ENCODE results near the gene CMBL. TPM values are rescaled to one million over a fixed set of nuclear protein-coding genes. Genes with fewer than 3 reads are reported as not detected.

Gene CMBL
- total RNA-seq, 1 experiment from 2014 or later: 12.6 TPM

- Histone ChIP-seq H3K23me2 (ENCODE audit: insufficient read length, low read depth, low read length, poor library complexity, severe bottlenecking) (peaks cover 10% of the 10 kb centered on the region), H2AK5ac (ENCODE audit: insufficient read length, low read length) (no peak overlapping the region), H4K5ac (ENCODE audit: insufficient read length, low read depth, low read length) (no peak overlapping the region), H3K18ac (ENCODE audit: insufficient read length, low read depth, low read length) (no peak overlapping the region), H3K4me2 (ENCODE audit: insufficient read depth, insufficient read length, low read length) (no peak overlapping the region), H3K27ac (ENCODE audit: insufficient read length, low read depth, low read length) (no peak overlapping the region), H4K20me1 (ENCODE audit: control insufficient read depth, insufficient read depth, insufficient read length) (no peaks in the 10 kb centered on the region), H3K4me1 (ENCODE audit: insufficient read depth, low read length) (no peaks in the 10 kb centered on the region; the same call in 1 of the 2 replicates), H3T11ph (ENCODE audit: low read length) (no peak overlapping the region), H3K56ac (ENCODE audit: insufficient read length, low read depth, low read length) (no peak overlapping the region), H3K23ac (ENCODE audit: insufficient read length, low read depth, low read length) (no peak overlapping the region), H3K79me1 (ENCODE audit: insufficient read depth, low read depth, low read length, poor library complexity, severe bottlenecking) (no peaks in the 10 kb centered on the region), H3K9ac (ENCODE audit: extremely low read depth, insufficient read length, low read length) (no peak overlapping the region), H2BK15ac (ENCODE audit: low read depth, low read length) (no peak overlapping the region), H2BK20ac (ENCODE audit: low read depth, low read length, poor library complexity, severe bottlenecking) (no peak overlapping the region), H2BK5ac (ENCODE audit: insufficient read length, low read length) (no peak overlapping the region), H2AFZ (ENCODE audit: low read length) (no peak overlapping the region), H3K4ac (ENCODE audit: low read depth, low read length) (no peak overlapping the region), H4K8ac (replicated peaks; ENCODE audit: insufficient read length, low read depth, low read length) (no peak overlapping the region), H3K27me3 (ENCODE audit: insufficient read depth, low read length) (peaks cover 36% of the 10 kb centered on the region; the same call in 1 of the 2 replicates), H2BK120ac (ENCODE audit: low read depth, low read length, poor library complexity, severe bottlenecking) (no peak overlapping the region), H3K14ac (ENCODE audit: insufficient read depth, low read length) (no peak overlapping the region), H2BK12ac (ENCODE audit: insufficient read length, low read depth, low read length) (no peak overlapping the region), H3K9me3 (ENCODE audit: control insufficient read depth, low read depth, low read length) (no peaks in the 10 kb centered on the region), H3K79me2 (ENCODE audit: insufficient read depth, low read length) (no peaks in the 10 kb centered on the region), H4K91ac (ENCODE audit: insufficient read length, low read depth, low read length) (no peak overlapping the region)
- peak overlapping the region in 1 of 2 experiments; percentile 39; a peak in 2 of 5 replicates for H3K4me3 Mint-ChIP-seq
- TF ChIP-seq, protein P1, sequence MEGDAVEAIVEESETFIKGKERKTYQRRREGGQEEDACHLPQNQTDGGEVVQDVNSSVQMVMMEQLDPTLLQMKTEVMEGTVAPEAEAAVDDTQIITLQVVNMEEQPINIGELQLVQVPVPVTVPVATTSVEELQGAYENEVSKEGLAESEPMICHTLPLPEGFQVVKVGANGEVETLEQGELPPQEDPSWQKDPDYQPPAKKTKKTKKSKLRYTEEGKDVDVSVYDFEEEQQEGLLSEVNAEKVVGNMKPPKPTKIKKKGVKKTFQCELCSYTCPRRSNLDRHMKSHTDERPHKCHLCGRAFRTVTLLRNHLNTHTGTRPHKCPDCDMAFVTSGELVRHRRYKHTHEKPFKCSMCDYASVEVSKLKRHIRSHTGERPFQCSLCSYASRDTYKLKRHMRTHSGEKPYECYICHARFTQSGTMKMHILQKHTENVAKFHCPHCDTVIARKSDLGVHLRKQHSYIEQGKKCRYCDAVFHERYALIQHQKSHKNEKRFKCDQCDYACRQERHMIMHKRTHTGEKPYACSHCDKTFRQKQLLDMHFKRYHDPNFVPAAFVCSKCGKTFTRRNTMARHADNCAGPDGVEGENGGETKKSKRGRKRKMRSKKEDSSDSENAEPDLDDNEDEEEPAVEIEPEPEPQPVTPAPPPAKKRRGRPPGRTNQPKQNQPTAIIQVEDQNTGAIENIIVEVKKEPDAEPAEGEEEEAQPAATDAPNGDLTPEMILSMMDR (conservative IDR thresholded peaks at IDR 0.05): no peak
- H3K27me3 Mint-ChIP-seq (ENCODE audit: low read depth): peaks cover 74% of the 10 kb centered on the region
- no peaks in the 10 kb centered on the region; a peak in 1 of 7 replicates for H3K36me3 Mint-ChIP-seq (ENCODE audit: insufficient read depth in 1 of 3, low read depth in 3 of 3)
- no peaks in the 10 kb centered on the region; a peak in 2 of 4 replicates for H3K4me1 Mint-ChIP-seq
- no peaks in the 10 kb centered on the region for H3K9me3 Mint-ChIP-seq
- no peak overlapping the region for H3K27ac Mint-ChIP-seq
- WGBS (ENCODE audit: extremely low coverage, insufficient read length, low lambda C conversion rate): no CpG with 5 or more reads among the region's 5 CpGs
- DNase-seq: no peak
Observed at GRCh38 chr5:10332301-10332700, 24.6 kb upstream of the CMBL start.
